Measurements from ENCODE around the gene NOLC1.

NOLC1 gene

DNA sequence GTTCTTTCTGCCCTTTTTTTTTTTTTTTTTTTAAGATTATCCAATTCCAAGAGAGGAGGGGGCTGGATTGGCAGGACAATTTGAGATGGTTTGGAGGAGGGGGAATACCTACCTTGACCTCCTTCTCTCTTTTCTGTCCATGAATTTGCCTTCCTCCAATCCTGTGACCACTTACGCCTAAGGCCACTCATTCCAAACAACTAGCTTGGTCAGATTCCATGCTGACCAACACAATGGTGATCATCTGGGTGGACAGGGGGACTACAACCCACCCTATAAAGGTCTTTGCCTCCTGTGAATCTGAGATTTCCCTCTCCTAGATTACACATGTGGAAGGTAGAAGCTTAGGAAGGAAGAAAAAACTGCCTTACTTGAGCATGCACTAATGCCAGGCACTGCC, 29.7 kb upstream of the NOLC1 start:
- DNase-seq: no peak

DNA sequence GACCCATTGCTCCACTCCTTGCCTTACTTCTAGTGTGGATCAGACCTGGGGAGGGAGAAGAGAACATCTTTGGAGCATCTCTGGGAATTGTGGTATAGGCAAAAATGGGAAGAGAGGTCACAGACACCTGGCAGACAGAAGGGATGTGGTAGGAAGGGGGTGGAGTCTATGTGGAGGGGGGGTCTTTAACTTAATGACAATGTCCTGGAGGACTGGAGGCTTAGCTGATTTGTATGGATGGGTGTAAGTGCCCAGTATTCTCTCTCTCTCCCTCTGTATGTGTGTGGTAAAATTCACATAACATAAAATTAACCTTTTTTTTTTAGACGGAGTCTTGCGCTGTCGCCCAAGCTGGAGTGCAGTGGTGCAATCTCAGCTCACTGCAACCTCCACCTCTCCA, 29.0 kb upstream of the NOLC1 start:
- DNase-seq: no peak

DNA sequence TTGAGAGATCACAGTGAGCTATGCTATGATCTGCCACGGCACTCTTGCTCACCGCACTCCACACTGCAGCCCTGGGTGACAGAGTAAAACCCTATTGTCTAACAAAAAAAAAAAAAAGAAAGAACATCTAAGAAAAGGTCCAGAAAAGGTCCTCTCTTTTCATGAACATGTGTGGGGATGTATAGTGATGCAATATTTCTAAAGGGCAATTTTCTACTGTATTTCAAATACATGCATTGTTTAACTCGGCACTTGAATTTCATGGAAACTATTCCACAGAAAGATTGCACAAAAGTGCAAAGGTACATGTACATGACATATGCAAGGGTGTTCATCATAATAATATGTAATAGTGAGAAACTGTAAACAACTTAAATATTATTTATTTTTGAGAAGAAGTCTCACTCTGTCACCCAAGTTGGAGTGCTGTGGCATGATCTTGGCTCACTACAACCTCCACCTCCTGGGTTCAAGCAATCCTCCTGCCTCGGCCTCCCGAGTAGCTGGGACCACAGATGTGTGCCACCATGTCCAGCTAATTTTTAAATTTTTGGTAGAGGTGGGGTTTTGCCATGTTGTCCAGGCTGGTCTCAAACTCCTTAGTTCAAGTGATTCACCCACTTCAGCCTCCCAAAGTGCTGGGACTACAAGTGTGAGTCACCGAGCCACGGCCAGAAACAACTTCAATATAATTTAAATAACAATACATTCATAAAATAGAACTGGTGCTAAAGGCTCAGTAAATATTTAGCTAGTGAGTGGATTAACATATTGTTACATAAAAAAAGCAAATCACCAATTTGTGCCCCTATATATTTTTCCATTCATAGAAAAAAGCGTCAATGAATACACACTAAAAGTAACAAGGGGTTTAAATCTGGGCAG, 20.7 kb upstream of the NOLC1 start:
- DNase-seq: no peak

DNA sequence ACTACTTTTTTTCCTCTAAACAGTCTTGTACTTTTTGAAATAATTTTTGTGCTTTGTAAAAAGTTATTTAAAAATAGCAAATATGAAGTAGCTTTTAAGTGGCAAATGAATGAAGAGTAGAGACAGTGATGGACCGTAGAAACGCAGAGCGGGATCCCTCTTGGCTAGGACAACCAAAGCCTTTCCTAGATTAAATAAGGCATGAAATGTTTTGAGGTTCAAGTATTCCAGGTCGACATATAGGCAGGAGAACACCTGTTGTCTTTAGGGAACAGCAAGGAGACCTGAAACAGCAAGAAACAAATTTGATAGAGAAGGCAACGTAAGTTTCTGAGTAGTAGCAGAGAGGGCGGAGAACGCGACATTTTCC, 20.0 kb upstream of the NOLC1 start:
- no peak for DNase-seq

DNA sequence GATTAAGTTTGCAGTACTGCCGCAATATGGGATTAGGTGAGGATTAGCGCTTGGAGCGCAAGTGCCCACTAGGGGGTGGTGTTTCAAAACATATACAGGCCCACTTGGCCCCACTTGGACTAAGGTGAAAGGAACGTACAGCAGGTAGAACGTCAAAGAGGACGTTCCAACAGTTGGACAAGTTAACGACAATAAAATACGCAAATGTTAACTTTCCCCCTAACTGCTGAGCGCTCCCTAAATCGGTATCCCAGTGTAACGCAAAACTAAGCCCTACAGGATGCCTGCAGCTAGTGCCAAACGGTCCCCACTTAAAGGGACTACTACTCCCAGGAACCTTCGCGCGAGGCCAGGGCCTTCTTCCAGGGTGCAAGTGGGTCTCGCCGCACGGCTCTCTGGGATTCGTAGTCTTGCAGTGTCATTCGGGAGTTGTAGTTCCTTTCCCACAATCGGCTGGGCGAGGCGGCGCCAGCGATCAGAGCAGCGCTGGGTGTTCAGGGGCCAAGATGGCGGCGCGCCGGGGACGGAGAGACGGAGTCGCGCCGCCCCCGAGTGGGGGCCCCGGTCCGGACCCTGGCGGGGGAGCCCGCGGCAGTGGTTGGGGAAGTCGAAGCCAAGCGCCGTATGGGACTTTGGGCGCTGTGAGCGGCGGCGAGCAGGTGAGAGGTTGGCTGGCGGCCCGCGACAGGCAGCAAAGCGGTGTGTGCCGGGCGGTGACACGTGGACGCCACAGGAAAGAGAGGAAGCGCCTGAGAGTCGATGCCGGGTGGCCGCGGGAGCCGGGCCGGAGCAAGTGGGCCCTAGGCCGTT, 19.4 kb upstream of the NOLC1 start, which contains the start of gene PPRC1:
PPRC1 (plus strand) TSS at position 478 of the 810 bp plus-strand sequence; CDS start at position 507, 29 bp downstream.
- DNase-seq: peak; percentile 94

DNA sequence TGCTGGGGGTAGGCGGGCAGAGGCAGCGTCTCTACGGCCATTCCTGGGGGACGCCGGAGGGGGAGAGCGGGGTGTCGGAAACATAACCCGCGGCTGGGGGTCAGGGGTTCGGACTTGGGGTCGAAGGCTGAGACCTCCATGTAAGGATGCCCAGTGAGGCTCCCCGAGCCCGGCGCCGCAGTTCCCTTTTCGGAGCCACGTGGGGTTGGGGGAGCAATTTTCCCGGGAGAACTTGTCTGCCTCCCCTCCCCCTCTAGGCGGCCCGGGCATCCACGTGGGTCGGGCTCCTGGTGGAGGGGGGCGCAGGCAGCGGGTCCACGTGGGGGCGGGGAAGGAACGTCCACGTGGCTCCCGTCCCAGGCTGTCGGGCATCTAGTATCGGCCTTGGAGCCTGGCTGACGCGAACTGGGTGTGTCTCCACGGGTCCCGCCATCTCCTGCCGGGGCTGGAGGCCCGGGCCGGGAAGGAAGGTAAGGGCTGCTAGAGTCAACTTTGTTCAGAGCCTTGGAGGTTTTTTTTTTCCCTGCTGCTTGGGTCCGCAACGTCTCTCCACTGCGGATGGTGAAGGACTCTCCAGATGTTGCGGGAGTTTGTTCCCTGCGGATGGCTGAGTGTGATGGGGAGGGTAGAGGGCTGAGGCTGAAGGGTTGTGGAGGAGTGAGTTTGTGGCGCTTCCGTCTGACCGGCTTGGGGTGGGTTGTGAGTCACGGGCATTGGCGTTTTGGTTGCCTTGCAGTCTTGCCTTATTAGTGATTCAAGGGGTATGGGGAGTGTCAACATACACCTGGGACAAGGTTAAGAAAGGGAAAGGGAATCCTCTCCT, 18.6 kb upstream of the NOLC1 start:
- peak; percentile 42 for DNase-seq

DNA sequence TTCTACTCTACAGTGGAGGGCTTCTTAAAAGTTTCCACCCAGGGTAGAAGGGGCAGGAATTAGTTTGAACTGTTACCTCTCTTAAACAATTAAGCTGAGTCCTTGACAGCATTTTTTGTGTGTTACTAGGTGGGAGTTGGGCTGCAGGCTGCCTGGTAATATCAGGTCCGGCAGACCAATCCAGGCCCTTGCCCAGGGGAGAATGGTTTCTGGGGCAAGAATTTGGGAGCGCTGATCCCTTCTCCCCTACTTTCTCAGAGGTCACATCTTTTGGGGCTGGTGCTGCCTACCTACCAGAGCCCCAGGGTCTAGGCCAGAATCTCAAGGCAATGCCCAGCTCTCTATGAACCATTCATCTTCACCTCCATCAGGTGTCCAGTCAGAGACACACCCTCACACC, 17.8 kb upstream of the NOLC1 start:
- no peak for DNase-seq

DNA sequence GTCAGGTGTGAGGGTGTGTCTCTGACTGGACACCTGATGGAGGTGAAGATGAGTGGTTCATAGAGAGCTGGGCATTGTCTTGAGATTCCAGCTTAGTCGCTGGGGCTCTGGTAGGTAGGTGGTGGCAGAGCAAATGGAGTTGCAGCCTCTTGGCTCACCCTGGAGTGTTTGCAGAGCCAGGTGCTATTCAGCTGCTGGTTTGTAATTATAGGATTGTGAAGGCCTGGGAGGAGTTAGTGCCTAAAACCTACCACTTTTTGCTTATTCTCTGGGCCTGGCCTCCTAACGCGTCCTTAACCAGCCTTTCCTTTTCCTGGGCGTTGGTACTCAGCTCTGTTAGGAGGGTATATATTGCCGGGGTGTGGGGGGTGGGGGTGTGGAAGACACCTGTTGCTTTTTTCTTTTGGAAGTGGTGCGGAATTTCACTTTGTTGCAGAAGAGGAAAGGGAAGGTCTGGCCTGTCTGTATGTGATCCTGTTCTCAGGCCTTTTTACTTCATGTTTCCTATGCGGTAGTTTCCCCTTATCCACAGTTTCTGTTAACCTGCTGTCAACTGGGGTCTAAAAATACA, 16.1 kb upstream of the NOLC1 start:
- DNase-seq: no peak

DNA sequence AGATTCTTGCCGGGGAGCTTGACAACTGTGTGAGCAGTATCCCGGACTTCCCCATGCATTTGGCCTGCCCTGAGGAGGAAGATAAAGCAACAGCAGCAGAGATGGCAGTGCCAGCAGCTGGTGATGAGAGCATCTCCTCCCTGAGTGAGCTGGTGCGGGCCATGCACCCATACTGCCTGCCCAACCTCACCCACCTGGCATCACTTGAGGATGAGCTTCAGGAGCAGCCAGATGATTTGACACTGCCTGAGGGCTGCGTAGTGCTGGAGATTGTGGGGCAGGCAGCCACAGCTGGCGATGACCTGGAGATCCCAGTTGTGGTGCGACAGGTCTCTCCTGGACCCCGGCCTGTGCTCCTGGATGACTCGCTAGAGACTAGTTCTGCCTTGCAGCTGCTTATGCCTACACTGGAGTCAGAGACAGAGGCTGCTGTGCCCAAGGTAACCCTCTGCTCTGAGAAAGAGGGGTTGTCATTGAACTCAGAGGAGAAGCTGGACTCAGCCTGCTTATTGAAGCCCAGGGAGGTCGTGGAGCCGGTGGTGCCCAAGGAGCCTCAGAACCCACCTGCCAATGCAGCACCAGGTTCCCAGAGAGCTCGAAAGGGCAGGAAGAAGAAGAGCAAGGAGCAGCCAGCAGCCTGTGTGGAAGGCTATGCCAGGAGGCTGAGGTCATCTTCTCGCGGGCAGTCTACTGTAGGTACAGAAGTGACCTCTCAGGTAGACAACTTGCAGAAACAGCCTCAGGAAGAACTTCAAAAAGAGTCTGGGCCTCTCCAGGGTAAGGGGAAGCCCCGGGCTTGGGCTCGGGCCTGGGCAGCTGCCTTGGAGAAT, 12.7 kb upstream of the NOLC1 start:
- DNase-seq: no peak

DNA sequence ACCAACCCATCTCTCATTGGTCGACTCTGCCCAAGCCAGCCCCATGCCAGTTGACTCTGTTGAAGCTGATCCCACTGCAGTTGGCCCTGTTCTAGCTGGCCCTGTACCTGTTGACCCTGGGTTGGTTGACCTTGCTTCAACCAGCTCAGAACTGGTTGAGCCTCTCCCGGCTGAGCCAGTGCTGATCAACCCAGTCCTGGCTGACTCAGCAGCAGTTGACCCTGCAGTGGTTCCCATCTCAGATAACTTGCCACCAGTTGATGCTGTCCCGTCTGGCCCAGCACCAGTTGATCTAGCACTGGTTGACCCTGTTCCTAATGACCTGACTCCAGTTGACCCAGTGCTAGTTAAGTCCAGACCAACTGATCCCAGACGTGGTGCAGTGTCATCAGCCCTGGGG, 12.0 kb upstream of the NOLC1 start:
- DNase-seq: no peak

DNA sequence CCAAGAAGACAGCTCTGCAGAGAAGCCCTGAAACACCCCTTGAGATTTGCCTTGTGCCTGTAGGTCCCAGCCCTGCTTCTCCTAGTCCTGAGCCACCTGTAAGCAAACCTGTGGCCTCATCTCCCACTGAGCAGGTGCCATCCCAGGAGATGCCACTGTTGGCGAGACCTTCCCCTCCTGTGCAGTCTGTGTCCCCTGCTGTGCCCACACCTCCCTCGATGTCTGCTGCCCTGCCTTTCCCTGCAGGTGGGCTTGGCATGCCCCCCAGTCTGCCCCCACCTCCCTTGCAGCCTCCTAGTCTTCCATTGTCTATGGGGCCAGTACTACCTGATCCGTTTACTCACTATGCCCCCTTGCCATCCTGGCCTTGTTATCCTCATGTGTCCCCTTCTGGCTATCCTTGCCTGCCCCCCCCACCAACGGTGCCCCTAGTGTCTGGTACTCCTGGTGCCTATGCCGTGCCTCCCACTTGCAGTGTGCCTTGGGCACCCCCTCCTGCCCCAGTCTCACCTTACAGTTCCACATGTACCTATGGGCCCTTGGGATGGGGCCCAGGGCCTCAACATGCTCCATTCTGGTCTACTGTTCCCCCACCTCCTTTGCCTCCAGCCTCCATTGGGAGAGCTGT, 11.2 kb upstream of the NOLC1 start:
- DNase-seq: no peak

DNA sequence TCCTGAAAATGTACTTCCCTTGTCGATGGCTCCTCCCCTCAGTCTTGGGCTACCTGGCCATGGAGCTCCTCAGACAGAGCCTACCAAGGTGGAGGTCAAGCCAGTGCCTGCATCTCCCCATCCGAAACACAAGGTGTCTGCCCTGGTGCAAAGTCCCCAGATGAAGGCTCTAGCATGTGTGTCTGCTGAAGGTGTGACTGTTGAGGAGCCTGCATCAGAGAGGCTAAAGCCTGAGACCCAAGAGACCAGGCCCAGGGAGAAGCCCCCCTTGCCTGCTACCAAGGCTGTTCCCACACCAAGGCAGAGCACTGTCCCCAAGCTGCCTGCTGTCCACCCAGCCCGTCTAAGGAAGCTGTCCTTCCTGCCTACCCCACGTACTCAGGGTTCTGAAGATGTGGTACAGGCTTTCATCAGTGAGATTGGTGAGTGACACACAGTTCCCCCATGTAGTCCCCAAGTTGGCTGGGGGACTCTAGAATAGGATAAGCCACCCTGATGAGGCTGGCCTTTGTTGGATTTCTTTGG, 10.5 kb upstream of the NOLC1 start:
- DNase-seq: no peak

DNA sequence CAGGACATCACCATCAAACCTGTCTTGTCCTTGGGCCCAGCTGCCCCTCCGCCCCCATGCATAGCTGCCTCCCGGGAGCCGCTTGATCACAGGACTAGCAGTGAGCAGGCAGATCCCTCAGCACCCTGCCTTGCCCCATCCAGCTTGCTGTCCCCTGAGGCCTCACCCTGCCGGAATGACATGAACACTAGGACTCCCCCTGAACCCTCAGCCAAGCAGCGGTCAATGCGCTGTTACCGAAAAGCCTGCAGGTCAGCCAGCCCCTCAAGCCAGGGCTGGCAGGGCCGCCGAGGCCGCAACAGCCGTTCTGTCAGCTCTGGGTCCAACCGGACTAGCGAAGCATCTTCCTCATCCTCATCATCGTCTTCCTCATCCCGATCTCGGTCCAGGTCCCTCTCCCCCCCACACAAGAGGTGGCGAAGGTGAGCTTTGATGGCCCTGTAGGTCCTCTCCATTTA, 5.2 kb upstream of the NOLC1 start:
- no peak for DNase-seq

DNA sequence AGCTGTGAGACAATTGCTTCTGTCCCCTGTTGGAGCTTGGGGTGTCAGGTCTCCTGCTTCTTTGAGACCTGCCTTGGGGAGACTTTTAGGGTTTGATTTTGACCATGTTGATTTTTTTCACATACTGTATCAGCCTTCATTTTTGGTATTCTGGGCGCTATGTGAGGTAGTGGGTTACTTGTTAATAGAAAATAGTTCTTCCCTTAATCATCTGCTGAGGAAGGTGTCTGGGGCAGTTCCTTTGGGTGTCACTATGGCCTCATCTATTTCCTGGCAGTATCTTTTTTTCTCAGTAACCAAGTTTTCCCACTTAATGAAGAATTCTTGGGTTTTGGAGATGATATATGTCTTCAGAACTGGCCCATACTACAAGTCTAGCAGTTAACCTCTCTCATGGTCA, 4.6 kb upstream of the NOLC1 start:
- no peak for DNase-seq

DNA sequence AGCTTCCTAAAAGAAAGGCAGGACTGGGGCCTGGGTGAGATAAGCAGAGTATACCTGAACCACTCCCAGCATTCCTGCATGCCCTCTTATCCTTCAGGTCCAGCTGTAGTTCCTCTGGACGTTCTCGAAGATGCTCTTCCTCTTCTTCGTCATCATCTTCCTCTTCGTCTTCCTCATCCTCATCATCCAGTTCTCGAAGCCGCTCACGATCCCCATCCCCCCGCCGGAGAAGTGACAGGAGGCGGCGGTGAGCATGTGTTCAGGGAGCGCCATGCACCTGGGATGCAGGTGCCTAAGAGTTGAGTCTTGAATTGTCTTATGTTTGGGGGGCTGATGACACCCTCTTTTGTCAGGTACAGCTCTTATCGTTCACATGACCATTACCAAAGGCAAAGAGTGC, 3.9 kb upstream of the NOLC1 start:
- DNase-seq: no peak

DNA sequence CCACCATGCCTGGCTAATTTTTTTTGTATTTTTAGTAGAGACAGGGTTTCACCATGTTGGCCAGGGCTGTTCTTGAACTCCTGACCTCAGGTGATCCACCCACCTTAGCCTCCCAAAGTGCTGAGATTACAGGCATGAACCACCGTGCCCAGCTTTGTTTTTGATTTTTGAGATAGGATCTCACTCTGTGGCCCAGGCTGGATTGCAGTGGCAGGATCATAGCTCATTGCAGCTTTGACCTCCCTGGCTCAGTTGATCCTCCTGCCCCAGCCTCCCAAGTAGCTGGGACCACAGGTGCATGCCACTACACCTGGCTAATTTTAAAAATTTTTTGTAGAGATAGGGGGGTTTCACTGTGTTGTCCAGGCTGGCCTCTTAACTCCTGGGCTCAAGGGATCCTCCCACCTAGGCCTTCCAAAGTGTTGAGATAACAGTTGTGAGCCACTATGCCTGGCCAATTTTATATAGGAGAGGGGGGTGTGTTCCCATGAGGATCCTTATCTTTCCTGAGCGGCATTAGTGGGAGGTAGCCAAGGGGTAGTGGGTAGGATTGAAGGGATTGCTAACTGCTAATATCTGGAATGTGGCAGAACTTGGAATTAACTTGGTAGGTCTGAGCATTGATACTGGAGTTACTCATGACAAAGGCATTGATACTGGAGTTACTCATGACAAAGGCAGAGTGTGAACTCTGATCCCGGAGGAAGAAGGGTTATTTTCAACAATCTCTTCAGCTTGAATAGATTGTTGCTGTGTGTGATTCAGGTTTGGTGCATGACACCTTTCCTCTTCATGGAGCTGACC, 1.0 kb upstream of the NOLC1 start:
- DNase-seq: no peak

DNA sequence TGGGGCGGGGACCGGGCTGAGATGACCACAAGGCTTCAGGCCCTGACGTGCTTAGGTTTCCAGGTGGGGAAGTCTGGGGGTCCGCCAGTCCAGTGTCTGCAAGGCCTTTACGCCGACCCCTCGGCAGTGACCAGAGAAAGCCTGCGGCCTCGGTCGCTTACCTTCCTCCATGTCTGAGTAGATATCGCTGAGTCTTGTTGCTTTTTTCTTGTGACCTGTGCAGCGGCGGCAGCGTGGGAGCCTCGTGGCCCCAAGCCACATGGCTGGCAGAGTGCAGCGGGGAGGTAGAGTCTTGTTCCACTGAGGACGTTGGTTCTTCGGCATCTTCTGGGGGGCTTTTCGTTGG, 329 bp downstream of the NOLC1 start:
- DNase-seq: no peak

DNA sequence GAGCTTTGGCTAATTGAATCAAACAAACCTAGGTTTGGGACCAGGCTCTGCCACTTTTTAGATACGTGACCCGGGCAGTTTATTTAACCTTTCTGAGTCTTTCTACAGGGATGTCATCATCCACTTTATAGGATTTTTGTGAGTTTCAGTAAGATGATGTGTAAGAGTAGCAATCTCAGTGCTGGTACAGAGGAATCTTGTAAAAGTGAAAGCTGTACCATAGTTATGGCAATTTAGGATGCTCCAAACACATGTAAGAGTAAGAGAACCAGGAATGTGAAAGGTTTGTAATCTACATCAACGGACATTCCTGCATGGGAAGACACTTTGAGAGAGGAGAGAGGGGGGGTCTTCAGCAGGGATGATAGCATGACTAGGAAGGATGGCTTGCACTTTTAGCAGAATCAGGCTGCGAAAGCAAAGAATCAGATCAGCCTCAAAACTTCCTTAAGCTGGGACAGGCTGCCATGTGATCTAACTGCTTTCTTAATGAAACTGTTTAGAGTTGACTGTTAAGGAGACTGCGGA, 968 bp downstream of the NOLC1 start:
- no peak for DNase-seq

DNA sequence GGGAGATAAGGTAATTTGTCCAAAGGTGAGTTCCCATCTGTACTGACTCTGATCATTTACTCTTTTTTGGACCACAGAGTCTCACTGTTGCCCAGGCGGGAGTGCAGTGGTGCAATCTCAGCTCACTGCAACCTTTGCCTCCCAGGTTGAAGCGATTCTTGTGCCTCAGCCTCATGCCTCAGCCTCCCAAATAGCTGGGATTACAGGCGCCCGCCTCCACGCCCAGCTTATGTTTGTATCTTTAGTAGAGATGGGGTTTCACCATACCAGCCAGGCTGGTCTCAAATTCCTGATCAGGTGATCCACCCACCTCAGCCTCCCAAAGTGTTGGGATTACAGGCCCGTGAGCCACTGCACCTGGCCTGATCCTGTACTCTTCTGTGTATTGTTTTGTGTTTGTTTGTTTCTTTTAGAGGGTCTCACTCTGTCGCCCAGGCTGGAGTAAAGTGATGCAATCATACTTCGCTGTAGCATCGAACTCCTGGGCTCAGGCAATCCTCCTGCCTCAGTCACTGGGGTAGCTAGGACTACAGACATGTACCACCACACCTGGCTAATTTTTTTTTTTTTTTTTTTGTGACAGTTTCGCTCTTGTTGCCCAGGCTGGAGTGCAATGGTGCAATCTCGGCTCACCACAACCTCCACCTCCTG, 2.4 kb downstream of the NOLC1 start:
- no peak for DNase-seq

DNA sequence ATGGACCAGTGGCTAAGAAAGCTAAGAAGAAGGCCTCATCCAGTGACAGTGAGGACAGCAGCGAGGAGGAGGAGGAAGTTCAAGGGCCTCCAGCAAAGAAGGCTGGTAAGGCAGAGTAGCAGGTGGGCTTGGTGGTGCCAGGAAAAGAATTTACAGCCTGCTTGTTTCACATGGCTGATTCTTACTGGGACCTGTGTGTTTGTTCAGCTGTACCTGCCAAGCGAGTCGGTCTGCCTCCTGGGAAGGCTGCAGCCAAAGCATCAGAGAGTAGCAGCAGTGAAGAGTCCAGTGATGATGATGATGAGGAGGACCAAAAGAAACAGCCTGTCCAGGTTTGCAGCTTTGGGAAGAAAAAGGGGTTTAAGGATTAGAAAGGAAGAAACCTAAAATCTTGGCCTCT, 5.0 kb downstream of the NOLC1 start:
- DNase-seq: no peak

All from NCI-H1048 (cell line).